Liver (tissue), 9 donors: ENCODE measurements around the gene UGT2B10. TPM values are rescaled to one million over a fixed set of nuclear protein-coding genes. Genes with fewer than 3 reads are reported as not detected.
A peak's percentile ranks its signal among the peaks of the same experiment; 100 is the strongest.

Source experiments
- DNase-seq: peaks from one replicate; pipeline ENCODE4 v3.0.0-alpha.2; 2017; ENCODE audit warnings: low spot score
- H3K27ac ChIP-seq, 2 donors: one replicate each; pipeline ENCODE4 v1.7.0; 2013; ENCODE audit warnings: inconsistent platforms in 2 of 2, low read length in 2 of 2, control low read depth in 1 of 2, low read depth in 1 of 2, mild to moderate bottlenecking in 1 of 2
- H3K27me3 ChIP-seq, 4 donors: one replicate each; pipeline versions ENCODE4 v1.6.1 to v1.7.0; 2013; ENCODE audit warnings: low read length in 3 of 4, inconsistent platforms in 1 of 4, mild to moderate bottlenecking in 1 of 4, moderate library complexity in 1 of 4; ENCODE audit not compliant: control insufficient read depth in 4 of 4, insufficient read depth in 4 of 4
- H3K36me3 ChIP-seq, 4 donors: one replicate each; pipeline versions ENCODE4 v1.6.1 to v1.7.0; 2013; ENCODE audit warnings: low read length in 3 of 4, mild to moderate bottlenecking in 3 of 4, low read depth in 1 of 4, moderate library complexity in 1 of 4; ENCODE audit not compliant: control insufficient read depth in 4 of 4, insufficient read depth in 3 of 4
- H3K4me1 ChIP-seq, 4 donors: one replicate each; pipeline versions ENCODE4 v1.6.1 to v1.7.0; 2013; ENCODE audit warnings: low read length in 3 of 4, mild to moderate bottlenecking in 3 of 4, moderate library complexity in 1 of 4; ENCODE audit not compliant: control insufficient read depth in 4 of 4, insufficient read depth in 4 of 4
- H3K4me3 ChIP-seq, 3 donors: one replicate each; pipeline versions ENCODE4 v1.6.1 to v1.7.0; 2013; ENCODE audit warnings: low read length in 3 of 3, control low read depth in 1 of 3, low read depth in 1 of 3, mild to moderate bottlenecking in 1 of 3
- H3K9ac ChIP-seq, 2 donors: one replicate each; pipeline ENCODE4 v1.7.0; 2013; ENCODE audit warnings: low read length in 2 of 2, mild to moderate bottlenecking in 2 of 2, moderate library complexity in 2 of 2, control low read depth in 1 of 2, low read depth in 1 of 2
- H3K9me3 ChIP-seq, 4 donors: one replicate each; pipeline versions ENCODE4 v1.6.1 to v1.7.0; 2013; ENCODE audit warnings: low read length in 3 of 4; ENCODE audit not compliant: control insufficient read depth in 4 of 4
- EGR1 ChIP-seq, 2 donors: IDR thresholded peaks; 2 replicates each; pipeline ENCODE4 v1.6.1; 2016 to 2018; ENCODE audit warnings: antibody characterized with exemption in 2 of 2, low read depth in 2 of 2
- FOXA1 ChIP-seq: IDR thresholded peaks from 2 replicates; pipeline ENCODE4 v1.6.1; 2016; ENCODE audit warnings: antibody characterized with exemption
- FOXA2 ChIP-seq: IDR thresholded peaks from 2 replicates; pipeline ENCODE4 v1.6.1; 2016; ENCODE audit warnings: antibody characterized with exemption
- GABPA ChIP-seq, 2 donors: IDR thresholded peaks in 1 of 2; conservative IDR thresholded peaks in 1 of 2; 2 replicates each; pipeline ENCODE4 v1.6.1; 2016; ENCODE audit warnings: antibody characterized with exemption in 2 of 2, mild to moderate bottlenecking in 1 of 2, moderate library complexity in 1 of 2
- HNF4A ChIP-seq, 2 donors: conservative IDR thresholded peaks; 2 replicates each; pipeline ENCODE4 v1.6.1; 2016; ENCODE audit warnings: antibody characterized with exemption in 2 of 2, mild to moderate bottlenecking in 2 of 2
- HNF4G ChIP-seq: IDR thresholded peaks from 2 replicates; pipeline ENCODE4 v1.6.1; 2016; ENCODE audit warnings: antibody characterized with exemption
- JUND ChIP-seq, 2 donors: IDR thresholded peaks; 2 replicates each; pipeline ENCODE4 v1.6.1; 2016; ENCODE audit warnings: antibody characterized with exemption in 2 of 2
- NR2F2 ChIP-seq: IDR thresholded peaks from 2 replicates; pipeline ENCODE4 v1.6.1; 2016; ENCODE audit warnings: antibody characterized with exemption
- RAD21 ChIP-seq, 2 donors: IDR thresholded peaks; 2 replicates each; pipeline ENCODE4 v1.6.1; 2016; ENCODE audit warnings: antibody characterized with exemption in 2 of 2, mild to moderate bottlenecking in 2 of 2
- RXRA ChIP-seq, 2 donors: IDR thresholded peaks; 2 replicates each; pipeline ENCODE4 v1.6.1; 2017 to 2018; ENCODE audit warnings: antibody characterized with exemption in 2 of 2, mild to moderate bottlenecking in 1 of 2
- SP1 ChIP-seq: IDR thresholded peaks from 2 replicates; pipeline ENCODE4 v1.6.1; 2018; ENCODE audit warnings: antibody characterized with exemption, mild to moderate bottlenecking
- TAF1 ChIP-seq: conservative IDR thresholded peaks from 2 replicates; pipeline ENCODE4 v1.6.1; 2016; ENCODE audit warnings: antibody characterized with exemption, mild to moderate bottlenecking
- YY1 ChIP-seq: IDR thresholded peaks from 2 replicates; pipeline ENCODE4 v1.6.1; 2016; ENCODE audit warnings: antibody characterized with exemption, mild to moderate bottlenecking
- WGBS: extraction: QIAGEN DNeasy Blood & Tissue Kit; methylation state at CpG from one replicate; pipeline ENCODE4 v1.1.7; 2013; 5-methylcytosine and 5-hydroxymethylcytosine counted together
- polyA plus RNA-seq, 2 donors: library from polyadenylated mRNA; stranded (reverse) in 1 of 2; unstranded in 1 of 2; fragments of 200-250 nt in 1 of 2; fragments of >200 nt in 1 of 2; fragmentation: Nextera tagmentation in 1 of 2; extraction: Ambion mirVana in 1 of 2; gene quantifications; one replicate each; pipeline versions ENCODE4 v1.2.1 to v1.2.3, GENCODE V29; 2013 to 2015
- total RNA-seq, 2 donors: library from RNA; depleted of rRNA; stranded (reverse); fragments of >200 nt; gene quantifications; one replicate each; pipeline ENCODE4 v1.2.3, GENCODE V29; 2014
- TF ChIP-seq, protein P1 (sequence below): IDR thresholded peaks from 2 replicates; pipeline ENCODE4 v1.6.1; 2016; ENCODE audit warnings: antibody characterized with exemption, mild to moderate bottlenecking
- TF ChIP-seq, protein P2 (sequence below): IDR thresholded peaks from 2 replicates; pipeline ENCODE4 v1.6.1; 2016; ENCODE audit warnings: antibody characterized with exemption
- TF ChIP-seq, protein P3 (sequence below): fragments of 150-350 bp; IDR thresholded peaks from 2 replicates; pipeline ENCODE4 v1.5.1; 2017; ENCODE audit warnings: improper control_type of control experiment, low read depth, low read length; ENCODE audit not compliant: missing input control
- TF ChIP-seq, protein P4 (sequence below): IDR thresholded peaks from 2 replicates; pipeline ENCODE4 v1.6.1; 2016; ENCODE audit warnings: antibody characterized with exemption
- TF ChIP-seq, protein P5 (sequence below): IDR thresholded peaks from 2 replicates; pipeline ENCODE4 v1.6.1; 2016; ENCODE audit warnings: antibody characterized with exemption
- donor health status: healthy.
- donor health status: healthy.
- donor health status: healthy.
- donor health status: healthy.
- donor health status: healthy.

Gene UGT2B10
- total and polyA plus RNA-seq, 4 donors = 15.3 to 139 (median 115) TPM

DNA sequence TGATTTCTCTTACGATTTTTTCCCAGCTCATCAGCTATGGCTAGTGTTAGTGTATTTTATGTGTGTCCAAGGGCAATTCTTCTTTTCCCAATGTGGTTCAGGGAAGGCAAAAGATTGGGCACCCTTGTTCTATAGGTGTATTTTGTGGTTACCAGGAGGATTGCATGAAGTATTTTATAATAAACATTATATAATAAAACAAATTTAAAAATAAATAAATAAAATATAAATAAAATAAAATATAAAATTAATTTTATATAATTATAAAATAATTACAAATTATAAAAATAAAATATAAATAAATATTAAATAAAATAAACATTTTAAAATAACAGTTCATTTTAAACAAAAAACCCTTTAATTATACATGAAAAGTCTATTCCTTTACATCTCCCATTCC lies 35.6 kb upstream of the UGT2B10 start:
- Histone ChIP-seq H3K27ac (no peak overlapping the region), H3K9ac (no peak overlapping the region), H3K4me3 (no peak overlapping the region), H3K9me3 (no peaks in the 10 kb centered on the region), H3K4me1 (no peaks in the 10 kb centered on the region), H3K27me3 (no peaks in the 10 kb centered on the region), H3K36me3 (peaks cover 0 to 1% (median 0%) of the 10 kb centered on the region in 4 donors)
- TF ChIP-seq HNF4A (conservative IDR thresholded peaks at IDR 0.05) (no peak), RXRA (IDR thresholded peaks at IDR 0.05) (no peak), NR2F2 (no peak), SP1 (no peak), GABPA (IDR thresholded peaks at IDR 0.05 in 1 of 2, conservative IDR thresholded peaks at IDR 0.05 in 1 of 2) (no peak), YY1 (no peak)
- TF ChIP-seq, protein P1, sequence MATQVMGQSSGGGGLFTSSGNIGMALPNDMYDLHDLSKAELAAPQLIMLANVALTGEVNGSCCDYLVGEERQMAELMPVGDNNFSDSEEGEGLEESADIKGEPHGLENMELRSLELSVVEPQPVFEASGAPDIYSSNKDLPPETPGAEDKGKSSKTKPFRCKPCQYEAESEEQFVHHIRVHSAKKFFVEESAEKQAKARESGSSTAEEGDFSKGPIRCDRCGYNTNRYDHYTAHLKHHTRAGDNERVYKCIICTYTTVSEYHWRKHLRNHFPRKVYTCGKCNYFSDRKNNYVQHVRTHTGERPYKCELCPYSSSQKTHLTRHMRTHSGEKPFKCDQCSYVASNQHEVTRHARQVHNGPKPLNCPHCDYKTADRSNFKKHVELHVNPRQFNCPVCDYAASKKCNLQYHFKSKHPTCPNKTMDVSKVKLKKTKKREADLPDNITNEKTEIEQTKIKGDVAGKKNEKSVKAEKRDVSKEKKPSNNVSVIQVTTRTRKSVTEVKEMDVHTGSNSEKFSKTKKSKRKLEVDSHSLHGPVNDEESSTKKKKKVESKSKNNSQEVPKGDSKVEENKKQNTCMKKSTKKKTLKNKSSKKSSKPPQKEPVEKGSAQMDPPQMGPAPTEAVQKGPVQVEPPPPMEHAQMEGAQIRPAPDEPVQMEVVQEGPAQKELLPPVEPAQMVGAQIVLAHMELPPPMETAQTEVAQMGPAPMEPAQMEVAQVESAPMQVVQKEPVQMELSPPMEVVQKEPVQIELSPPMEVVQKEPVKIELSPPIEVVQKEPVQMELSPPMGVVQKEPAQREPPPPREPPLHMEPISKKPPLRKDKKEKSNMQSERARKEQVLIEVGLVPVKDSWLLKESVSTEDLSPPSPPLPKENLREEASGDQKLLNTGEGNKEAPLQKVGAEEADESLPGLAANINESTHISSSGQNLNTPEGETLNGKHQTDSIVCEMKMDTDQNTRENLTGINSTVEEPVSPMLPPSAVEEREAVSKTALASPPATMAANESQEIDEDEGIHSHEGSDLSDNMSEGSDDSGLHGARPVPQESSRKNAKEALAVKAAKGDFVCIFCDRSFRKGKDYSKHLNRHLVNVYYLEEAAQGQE = no peak
- WGBS = 81% methylated on average over 1 of the region's 1 CpG
- no peak for DNase-seq

DNA sequence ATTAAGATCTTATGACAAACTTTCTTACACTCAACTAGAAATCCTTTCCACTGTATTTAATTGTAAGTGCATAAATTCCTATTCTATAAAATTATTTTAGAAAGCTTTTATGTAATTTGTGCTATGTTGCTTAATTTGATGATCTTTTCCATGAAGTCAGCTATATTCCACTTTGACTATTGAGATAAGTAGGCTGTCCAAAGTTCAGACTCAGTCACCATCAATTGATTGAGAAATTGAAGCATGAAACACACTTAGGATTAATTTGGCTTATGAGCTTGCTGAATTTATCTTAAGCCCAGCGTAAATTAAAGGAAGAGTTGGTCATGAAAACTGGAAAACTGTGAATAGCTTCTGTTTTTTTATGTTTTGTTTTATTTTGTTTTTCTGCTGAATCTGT lies 18.7 kb upstream of the UGT2B10 start:
- no peaks in the 10 kb centered on the region for H3K9me3 ChIP-seq
- H3K36me3 ChIP-seq = no peaks in the 10 kb centered on the region
- H3K4me3 ChIP-seq = no peak overlapping the region
- H3K27me3 ChIP-seq = no peaks in the 10 kb centered on the region
- WGBS = 36% methylated on average over 1 of the region's 1 CpG
- no peak for DNase-seq
- no peak overlapping the region for H3K27ac ChIP-seq
- no peak overlapping the region for H3K9ac ChIP-seq
- peaks cover 0 to 6% (median 2%) of the 10 kb centered on the region in 4 donors for H3K4me1 ChIP-seq
- TF ChIP-seq HNF4A (conservative IDR thresholded peaks at IDR 0.05) (peak; percentile 92 to 95), TAF1 (no peak), NR2F2 (no peak), GABPA (IDR thresholded peaks at IDR 0.05 in 1 of 2, conservative IDR thresholded peaks at IDR 0.05 in 1 of 2) (no peak), FOXA2 (peak; percentile 46), SP1 (peak; percentile 75), RAD21 (IDR thresholded peaks at IDR 0.05) (peak; percentile 42 to 64), RXRA (IDR thresholded peaks at IDR 0.05) (peak; percentile 64 to 73), YY1 (peak; percentile 68), JUND (IDR thresholded peaks at IDR 0.05) (peak; percentile 48 to 87), EGR1 (IDR thresholded peaks at IDR 0.05; ENCODE audit: low read depth in 2 of 2) (peak in 1 of 2 donors; percentile 90), FOXA1 (no peak), HNF4G (peak; percentile 78)
- TF ChIP-seq, protein P2, sequence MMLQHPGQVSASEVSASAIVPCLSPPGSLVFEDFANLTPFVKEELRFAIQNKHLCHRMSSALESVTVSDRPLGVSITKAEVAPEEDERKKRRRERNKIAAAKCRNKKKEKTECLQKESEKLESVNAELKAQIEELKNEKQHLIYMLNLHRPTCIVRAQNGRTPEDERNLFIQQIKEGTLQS = peak; percentile 71
- TF ChIP-seq, protein P3, sequence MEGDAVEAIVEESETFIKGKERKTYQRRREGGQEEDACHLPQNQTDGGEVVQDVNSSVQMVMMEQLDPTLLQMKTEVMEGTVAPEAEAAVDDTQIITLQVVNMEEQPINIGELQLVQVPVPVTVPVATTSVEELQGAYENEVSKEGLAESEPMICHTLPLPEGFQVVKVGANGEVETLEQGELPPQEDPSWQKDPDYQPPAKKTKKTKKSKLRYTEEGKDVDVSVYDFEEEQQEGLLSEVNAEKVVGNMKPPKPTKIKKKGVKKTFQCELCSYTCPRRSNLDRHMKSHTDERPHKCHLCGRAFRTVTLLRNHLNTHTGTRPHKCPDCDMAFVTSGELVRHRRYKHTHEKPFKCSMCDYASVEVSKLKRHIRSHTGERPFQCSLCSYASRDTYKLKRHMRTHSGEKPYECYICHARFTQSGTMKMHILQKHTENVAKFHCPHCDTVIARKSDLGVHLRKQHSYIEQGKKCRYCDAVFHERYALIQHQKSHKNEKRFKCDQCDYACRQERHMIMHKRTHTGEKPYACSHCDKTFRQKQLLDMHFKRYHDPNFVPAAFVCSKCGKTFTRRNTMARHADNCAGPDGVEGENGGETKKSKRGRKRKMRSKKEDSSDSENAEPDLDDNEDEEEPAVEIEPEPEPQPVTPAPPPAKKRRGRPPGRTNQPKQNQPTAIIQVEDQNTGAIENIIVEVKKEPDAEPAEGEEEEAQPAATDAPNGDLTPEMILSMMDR = no peak
- TF ChIP-seq, protein P1 = peak; percentile 53
- TF ChIP-seq, protein P4, sequence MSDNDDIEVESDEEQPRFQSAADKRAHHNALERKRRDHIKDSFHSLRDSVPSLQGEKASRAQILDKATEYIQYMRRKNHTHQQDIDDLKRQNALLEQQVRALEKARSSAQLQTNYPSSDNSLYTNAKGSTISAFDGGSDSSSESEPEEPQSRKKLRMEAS = peak; percentile 56
- TF ChIP-seq, protein P5, sequence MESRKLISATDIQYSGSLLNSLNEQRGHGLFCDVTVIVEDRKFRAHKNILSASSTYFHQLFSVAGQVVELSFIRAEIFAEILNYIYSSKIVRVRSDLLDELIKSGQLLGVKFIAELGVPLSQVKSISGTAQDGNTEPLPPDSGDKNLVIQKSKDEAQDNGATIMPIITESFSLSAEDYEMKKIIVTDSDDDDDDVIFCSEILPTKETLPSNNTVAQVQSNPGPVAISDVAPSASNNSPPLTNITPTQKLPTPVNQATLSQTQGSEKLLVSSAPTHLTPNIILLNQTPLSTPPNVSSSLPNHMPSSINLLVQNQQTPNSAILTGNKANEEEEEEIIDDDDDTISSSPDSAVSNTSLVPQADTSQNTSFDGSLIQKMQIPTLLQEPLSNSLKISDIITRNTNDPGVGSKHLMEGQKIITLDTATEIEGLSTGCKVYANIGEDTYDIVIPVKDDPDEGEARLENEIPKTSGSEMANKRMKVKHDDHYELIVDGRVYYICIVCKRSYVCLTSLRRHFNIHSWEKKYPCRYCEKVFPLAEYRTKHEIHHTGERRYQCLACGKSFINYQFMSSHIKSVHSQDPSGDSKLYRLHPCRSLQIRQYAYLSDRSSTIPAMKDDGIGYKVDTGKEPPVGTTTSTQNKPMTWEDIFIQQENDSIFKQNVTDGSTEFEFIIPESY = peak; percentile 54
